ENCODE measurements around the gene OBSL1.

GRCh38 chr2:219521066-219521880, 50.1 kb downstream of the OBSL1 start:
- no peak for TF ChIP-seq YY1 (IDR thresholded peaks at IDR 0.05; ENCODE audit: insufficient read depth, insufficient read length)
- no peak for TF ChIP-seq ZNF274 (IDR thresholded peaks at IDR 0.05; ENCODE audit: low read depth, low read length)
- no peak for TF ChIP-seq SUZ12 (IDR thresholded peaks at IDR 0.05; ENCODE audit: extremely low read depth, insufficient read depth, insufficient read length)
